Nucleus accumbens (tissue), 56 donors: ENCODE results near the gene HOXC4.
A peak's percentile ranks its signal among the peaks of the same experiment; 100 is the strongest.

Experiments
- DNase-seq, 56 donors: peaks; one replicate each; lab custom pipeline; 2025; lab: John Stamatoyannopoulos, UW

HOXC4 gene

DNA sequence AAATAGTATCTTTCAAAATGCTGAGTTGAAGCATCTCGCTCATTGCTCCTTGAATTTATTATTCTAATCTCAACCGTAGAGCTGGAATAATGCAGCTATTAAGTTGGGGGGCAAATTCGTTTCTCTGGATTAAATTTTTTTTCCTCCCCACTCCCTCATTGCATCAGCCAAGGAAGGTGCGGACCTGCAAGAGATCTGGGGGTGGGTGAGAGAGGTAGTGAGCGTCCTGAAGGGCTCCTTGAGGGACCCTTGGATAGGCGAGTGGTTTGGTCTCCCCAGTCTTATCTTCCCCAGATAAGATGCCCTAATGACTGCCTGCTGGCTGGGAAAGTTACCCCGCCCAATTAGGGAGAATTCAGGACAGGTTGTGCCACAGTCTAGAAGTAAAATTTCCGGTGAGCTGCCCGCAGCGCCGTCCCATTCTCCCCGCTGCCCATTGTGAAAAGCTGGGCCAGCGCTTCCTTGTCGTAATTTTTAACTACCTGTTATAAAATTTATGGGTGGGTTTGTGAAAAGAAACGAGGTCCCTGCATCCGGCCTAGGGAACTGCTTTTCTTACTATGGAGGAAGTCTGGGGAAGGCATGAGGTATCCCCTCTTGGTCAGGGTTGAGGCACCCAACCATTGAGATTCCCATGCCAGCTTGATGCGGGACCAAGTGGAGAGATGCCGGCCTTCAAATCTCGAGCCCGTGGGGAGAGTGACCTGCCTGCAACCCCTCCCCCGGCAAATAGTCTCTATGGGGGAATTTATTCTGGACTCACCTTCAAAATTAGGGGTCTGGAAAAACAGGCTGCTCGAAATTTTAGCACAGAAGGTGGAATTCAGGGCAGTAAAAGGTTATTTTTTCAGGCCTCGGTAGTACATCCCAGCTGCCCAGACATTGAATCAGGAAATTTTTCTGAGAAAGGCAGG lies 38.4 kb upstream of the HOXC4 start:
- no peak for DNase-seq

DNA sequence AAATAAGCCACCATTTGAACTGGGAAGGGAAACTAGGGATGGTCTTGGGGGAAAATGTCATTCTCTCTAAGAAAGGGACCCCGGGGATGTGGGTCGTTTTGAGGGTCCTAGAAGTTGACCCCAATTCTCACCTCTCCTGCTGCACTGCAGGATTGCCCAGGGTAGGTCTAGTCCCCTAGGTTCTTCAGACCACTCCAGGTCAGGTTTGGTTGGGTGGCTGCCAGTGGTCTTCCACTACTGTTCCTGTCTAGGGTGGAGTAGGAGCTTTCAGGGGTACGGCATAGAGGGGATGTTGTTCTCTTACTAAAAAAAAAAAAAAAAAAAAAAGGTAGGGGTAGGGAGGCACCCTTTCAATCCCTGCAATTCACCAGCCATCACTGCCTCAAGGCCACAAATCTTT lies 37.6 kb upstream of the HOXC4 start:
- no peak for DNase-seq

DNA sequence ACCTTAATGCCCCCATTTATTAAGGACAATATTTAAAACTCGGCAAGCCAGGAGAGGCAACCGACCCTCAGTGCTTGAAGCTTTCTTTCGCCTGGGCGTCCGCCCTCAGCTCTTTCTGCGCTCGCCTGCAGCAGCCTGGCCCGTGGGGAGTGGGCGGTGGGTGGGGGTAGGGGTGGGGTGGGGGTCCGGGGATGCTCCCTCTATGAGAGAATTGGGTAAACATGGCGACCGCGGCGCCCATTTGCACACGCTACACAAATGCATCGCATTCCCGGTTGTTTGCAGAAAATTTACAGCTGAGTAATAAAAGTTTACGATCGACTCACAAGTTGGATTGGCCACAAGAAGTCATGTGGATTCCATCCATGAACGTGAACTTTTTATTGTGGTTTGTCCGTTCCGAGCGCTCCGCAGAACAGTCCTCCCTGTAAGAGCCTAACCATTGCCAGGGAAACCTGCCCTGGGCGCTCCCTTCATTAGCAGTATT lies 37.1 kb upstream of the HOXC4 start:
- DNase-seq: no peak

DNA sequence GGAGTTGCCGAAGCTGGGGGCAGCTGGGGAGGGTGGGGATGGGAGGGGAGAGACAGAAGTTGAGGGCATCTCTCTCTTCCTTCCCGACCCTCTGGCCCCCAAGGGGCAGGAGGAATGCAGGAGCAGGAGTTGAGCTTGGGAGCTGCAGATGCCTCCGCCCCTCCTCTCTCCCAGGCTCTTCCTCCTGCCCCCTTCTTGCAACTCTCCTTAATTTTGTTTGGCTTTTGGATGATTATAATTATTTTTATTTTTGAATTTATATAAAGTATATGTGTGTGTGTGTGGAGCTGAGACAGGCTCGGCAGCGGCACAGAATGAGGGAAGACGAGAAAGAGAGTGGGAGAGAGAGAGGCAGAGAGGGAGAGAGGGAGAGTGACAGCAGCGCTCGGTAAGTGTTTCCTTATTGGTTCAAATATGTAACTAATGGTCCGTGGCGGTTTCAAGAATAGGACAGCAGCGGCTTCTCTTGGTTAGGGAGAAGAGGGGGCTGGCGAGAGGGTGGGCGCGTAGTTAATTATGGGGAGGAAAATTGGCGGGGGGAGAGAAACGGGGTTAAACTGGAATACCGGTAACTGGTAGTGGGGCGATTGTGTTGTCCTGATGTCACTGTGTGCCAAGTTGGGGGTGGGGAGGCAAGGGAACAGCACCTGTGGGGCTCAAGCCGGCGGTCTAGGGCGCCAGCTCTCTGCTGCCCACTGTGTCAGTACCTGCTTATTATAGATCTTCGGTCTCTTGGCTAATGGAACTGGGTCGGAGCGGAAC lies 36.4 kb upstream of the HOXC4 start:
- DNase-seq: no peak

DNA sequence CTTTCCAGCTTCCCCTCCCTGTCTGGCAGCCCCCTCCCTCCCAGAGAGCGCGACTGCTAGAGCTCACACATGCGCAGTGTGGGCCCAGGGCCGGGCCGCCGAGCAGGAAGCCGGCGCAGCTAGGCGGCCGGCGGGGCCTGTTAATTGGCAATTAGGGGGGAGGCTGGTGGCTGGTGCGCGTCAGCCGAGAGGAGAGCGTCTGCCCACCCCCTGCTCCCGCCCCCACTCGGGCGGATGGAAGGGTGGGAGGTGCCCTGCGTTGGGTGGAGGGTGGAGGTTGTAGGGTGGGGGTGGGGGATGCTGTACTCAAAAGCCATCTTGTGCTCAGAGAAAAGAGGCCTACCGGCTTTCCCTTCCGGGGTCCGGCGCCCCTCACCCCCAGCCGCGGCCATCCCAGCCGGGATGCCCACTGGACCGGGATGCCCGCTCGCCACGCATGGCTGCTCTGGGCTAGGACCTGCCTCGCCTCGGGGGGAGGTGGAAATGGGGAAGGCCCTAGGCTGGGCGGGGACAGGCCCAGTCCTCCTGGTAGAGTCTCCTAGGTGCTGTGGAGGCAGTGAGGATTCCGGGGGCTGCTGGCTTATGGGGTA lies 35.7 kb upstream of the HOXC4 start:
- peak in 43 of 56 donors; percentile 2 to 58 (median 17) for DNase-seq

DNA sequence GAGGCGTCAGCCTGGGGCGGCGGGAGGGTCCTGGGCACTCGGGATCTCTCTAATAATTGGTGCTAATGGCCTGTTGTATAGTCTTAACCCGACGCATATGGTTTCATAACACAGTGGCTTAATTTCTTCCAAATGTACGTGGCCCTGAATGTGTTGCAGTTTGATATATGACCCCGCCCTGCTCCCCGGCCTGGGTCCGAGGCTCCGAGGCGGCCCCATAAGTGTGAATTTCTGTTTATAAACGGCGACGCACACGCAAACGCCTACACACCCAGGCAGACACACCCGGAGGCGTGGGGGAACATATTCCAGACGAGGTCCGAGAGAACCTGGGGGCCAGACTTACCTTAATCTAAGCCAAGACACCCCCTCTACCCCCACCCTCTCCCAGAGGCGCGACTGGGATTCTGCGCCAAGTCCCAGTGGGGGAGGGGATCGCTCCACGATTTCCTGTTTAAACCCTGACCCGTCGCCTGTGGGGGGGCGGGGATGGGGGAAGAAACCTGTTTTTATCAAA lies 35.1 kb upstream of the HOXC4 start:
- no peak for DNase-seq

DNA sequence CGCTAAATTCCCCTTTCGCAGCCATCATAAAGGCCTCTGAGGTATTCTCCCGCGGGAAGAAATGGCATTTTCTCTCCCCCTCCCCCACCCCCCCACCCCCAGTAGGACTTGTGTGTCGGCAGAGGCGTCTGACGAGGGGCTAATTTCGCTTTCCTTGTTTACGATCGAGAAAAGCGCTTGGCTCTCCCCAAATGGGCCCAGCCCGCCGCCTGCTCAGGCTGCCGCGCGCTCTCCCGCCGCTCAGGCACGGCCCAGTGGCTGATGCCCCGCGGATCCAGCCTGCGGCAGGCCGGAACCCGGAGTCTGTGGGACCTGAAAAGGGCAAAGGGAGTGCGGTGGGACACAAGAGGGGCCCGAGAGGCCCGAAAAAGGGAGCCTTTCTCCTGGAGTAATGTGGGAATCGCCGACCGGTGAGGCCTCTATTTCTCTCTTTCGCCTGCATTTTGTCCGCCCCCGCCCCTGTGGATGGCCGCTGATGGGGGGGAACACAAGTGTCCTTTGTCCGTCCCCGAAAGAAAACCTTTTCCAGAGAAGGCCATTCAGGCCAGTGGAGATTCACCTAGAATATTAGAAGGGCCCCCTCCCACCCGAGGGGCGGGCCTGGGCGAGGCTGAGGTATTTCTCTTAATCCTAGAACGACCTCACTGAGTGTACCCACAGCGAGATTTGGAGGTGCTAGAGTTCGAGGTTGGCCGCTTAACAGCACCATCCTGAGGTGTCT lies 34.4 kb upstream of the HOXC4 start:
- no peak for DNase-seq

DNA sequence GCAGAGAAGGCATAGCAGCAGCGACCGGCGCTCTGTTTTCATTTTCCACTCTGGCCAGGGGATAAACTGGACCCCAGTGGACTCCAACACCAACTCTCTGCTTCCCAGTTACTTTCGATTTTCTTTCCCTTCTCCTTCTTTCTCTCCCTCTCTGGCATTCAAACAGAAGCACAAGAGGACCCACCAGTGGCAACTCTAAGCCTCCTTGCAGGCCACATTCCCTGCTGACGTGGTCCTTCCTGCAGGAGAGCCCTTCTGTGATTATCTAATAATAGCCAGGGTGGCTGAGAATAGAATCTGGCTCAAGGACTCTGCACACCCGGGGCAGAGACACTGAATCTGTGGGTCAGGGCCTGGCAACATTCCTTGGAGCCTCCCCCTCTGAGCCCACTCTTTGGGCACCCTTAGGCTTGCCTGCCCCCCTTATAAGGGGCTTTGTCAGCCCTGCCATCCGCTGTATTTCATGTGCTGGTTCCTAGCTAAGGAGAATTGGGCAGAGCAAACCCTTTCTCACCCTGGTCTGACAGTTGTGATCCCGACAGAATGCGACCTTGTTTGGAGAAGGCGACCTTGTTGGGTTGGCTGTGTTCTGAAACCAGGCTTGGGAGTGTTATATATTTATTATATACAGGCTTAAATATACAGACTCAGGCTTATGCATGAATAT lies 33.6 kb upstream of the HOXC4 start:
- DNase-seq: no peak

DNA sequence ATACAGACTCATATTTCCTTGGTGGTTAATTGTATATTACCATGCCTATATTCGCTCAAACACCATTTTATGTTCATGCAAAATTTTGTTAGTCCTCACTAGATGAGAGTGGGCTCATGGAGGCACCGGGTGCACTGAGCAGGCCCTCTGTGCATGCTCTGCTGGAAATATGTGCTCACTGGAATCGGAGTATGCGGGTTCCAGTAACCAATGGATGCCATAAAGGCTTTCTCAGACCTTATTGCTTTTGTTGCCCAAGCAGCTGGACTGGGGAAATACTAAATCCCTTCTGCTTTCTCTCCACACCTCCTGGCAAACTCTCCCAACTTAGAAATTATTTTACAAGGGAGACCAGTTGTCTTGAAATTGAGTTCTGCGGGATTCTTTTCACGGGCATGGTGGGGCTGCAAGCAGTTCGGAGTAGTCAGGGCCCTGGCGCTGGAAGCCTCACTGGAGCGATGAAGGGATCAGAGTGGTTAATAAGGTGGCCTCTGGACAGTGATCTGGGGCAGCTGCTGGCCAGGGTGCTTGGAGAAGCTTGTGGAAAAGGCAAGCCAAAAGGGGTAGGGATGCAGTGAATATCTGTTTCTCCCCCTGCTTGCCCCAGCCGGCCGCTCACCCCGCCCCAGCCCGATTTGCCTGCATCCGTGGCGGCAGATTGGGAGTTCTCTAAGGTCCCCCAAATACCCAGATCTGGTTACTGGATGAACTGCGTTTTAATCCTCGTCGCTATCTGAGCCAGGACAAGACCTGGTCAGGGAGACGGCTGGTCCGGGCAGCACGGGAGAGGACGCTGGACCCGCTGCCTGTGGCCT lies 32.8 kb upstream of the HOXC4 start:
- DNase-seq: no peak

DNA sequence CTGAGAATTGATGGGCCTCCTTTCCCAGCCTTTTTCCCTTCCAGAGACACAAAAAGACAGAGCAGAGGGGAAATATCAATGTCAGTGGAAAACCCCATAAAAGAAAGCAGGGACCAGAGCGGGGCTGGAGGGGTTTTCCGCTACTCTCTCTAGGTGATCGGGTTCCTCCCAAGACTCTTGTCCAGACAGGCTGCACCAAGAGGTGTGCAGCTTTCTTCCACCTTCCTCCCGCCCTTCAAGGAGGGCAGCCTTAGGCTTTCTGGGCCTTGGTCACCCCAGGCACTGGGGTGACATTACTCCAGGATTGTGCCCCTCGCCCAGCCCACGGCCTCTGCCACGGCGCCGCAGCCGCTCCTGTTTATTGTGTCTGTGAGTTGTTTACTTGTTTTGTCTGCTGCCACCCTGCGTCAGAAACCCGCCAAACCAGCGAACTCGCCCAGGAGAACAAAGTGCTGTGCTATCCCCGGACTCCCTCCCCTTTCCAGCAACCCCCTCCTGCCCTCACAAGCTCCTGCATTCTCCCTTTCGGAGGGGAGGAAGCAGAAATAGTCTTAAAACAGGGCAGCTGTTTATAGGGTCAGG lies 32.1 kb upstream of the HOXC4 start:
- peak in 1 of 56 donors; percentile 9 for DNase-seq

DNA sequence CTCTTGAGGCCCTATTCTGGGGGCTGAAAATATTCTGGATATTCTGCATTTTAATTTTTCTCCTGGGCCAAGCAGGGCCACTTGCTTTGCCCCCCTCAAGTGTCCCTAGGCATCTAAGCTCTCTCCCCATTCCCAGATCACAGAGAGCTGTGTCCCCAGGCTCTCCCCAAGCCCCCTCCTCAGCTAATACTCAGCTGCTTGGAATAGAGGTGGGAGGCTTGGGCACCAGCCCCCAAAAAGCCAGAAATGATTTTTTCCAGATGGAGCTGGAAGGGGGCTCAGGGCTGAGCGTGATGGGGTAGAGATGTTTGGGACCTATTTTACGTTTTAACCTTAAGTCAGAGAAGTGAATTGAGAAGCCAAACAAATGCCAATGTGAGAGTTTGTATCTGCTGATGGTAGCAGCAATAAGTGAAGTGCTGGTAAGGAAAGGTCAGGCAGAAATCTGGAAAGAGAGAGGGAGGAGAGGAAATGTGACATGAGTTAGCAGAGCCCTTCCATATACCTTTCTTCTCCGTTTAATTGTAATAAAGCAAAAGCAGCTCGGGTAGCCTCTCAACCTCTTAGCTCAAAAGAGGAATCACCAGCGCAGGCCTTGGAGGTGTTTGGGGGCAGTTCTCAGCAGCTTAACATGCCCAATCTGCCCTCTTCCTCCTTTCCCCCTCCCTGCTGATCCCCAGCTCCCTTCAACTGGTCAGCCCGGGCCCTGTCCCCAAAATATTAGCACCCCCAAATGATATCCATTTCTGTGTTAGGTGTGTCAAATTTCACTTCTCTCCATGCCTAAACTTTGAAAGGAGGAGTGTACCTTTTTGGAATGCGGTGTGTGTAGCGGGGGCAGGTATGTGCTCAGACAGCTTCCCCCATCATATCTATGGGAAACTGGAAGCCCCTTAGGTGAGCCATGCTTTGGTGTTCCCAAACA lies 30.4 kb upstream of the HOXC4 start:
- no peak for DNase-seq

DNA sequence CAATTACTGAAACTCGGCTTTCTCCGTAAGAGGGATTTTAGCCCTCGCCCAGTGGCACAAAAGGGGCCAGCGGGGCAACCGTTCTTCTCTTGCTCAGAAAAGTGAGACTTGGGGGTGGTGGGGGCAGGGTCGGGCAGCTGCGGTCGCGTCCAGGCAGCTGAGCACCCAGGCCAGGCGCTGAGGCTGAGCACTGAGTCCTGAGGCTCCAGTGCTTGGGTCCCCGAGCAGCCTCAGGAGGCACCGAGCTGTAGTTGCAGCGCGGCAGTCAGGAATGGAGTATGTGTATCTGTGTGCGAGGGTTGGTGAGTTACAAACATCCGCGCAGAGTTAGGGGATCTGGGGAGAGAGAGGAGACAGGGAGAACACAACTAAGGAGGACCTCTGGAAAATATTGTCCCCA lies 29.5 kb upstream of the HOXC4 start:
- no peak for DNase-seq

DNA sequence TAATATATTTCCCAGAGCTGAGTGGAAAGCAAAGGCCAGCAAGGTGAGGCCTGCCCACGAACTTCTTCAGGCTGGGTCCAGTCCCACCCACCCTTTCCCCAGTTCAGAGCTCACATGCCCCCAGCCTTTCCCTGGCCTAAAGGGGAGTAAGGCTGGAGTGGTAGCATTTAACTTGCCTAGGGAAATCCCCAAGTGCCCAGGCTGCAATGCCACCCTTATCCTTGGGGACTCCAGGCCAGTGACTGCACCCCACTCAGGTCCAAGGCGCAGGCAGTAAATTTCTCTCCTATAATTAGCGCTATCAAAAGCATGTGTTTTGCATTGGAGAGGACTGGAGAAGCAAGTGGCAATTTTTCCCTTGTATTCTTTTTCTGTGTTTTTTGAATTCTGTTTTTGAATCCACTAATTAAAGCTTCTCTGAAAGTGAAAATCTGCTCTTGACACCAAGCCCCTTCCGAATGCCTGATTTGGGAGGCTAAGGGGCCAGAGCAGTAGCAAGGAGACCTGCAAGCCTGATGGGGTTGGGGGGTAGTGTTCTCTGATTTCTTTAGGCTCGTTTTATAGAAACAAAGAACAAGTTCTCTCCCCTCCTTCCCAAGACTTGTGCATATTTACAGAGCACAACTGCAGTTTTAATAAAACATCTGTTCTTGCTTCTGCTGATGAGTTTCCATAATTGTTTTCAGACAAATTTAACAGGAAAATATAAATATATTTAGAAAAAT lies 28.9 kb upstream of the HOXC4 start:
- no peak for DNase-seq

DNA sequence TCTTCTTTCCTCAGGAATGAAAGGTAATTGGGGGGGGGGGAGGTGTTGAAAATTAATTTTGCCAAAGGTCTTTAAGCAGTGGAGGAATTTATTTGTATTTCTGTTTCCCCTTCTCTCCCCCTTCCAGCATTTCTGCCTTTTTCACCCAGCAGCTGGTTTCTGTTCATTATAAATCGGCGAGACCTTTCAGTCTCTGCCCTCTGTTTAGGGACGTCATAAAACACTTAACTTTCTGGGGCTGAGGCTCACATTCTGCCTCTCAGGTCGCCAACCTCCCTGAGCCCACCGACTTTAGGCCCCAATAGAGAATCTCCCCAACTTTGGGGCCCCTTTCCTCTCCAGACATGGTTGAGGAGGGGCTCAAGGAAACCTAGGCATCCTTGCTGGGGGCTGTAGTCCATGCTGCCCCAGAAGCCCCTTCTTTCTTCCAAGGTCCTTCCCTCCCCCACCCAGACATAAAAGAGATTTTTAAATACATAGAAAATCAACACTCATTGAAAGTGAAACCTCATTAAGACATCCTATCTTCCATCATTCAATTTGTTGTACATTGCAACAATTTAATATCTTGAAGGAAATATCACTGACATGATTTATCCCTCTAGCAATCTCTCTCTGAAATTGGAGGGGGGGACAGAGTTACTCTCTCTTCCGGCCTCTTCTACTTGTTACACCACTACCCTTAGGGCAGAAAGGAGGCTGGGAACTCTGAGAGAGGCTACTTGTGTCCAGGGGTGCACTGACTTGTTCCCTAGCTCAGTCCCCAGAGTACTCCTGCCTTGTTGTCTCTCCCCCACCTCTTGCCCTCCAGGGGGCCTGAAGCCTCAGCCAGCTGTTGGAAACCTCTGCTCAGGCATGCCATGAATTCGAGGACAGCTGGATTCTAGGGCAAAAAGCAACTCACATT lies 27.9 kb upstream of the HOXC4 start:
- no peak for DNase-seq

DNA sequence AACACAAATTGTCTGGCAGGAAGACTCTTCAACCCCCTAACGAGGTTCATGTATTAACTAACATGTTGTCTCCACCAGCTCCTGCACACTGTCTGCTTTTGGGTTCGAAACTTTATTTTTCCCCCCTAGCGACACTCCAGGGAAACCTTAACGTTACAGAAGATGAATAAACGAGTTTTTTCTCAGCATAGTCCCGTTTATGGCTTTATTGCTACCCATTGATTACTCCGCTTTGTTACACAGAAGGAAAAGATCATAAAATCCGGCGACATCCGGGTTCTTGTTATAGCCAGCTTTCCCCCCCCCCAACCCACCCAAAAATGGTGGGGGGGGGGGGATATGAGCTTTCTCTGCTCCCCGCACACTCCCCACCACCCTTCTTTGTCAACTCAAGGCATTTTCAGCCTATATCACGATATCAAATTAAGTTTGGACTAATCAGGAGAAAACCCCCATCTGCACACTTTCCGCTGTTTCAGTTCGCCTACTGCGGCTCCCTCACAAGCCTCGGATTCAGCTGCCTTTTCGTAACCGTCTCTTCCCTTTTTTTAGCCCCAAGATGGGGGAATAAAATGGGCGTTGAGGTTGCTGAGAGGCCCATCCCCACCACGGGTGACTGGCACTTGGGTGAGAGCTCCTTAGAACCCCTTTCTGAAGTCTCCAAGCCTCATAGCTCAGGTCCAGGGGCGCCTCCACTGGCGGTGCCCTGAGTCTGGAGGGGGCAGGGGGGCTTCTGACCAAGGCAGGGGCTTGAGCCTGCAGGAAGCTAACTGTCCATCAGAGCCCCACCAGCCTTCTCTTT lies 26.8 kb upstream of the HOXC4 start:
- DNase-seq: no peak
